ENCODE measurements around the gene TNIK. TPM values are rescaled to one million over a fixed set of nuclear protein-coding genes. Genes with fewer than 3 reads are reported as not detected.

TNIK gene
- total and polyA plus RNA-seq, 2 donors from 2014 or later: 3.6 to 48.9 TPM

GRCh38 chr3:171261487-171261886, 198.7 kb downstream of the TNIK start:
- H3K9me3 ChIP-seq (ENCODE audit: control insufficient read depth in 2 of 3, insufficient read depth in 1 of 3, low read length in 3 of 3): no peaks in the 10 kb centered on the region
- no peaks in the 10 kb centered on the region for H3K4me1 ChIP-seq (ENCODE audit: control insufficient read depth in 2 of 3, insufficient read depth in 2 of 3, low read depth in 1 of 3, low read length in 3 of 3)
- no peak overlapping the region for H3K4me3 ChIP-seq (ENCODE audit: low read length in 3 of 3)
- H3K27ac ChIP-seq (ENCODE audit: low read depth in 2 of 2, low read length in 2 of 2): no peak overlapping the region
- DNase-seq (no peak), FAIRE-seq (no peak)
- intact Hi-C loops (cut with DNase I): no loop called here
- H3K36me3 ChIP-seq (ENCODE audit: control insufficient read depth in 2 of 3, insufficient read depth in 3 of 3, low read length in 3 of 3): no peaks in the 10 kb centered on the region
- no peaks in the 10 kb centered on the region for H3K27me3 ChIP-seq (ENCODE audit: control insufficient read depth, insufficient read depth, low read length)
- H3K9ac ChIP-seq (ENCODE audit: low read length in 3 of 3): no peak overlapping the region
- TF ChIP-seq, protein P1, sequence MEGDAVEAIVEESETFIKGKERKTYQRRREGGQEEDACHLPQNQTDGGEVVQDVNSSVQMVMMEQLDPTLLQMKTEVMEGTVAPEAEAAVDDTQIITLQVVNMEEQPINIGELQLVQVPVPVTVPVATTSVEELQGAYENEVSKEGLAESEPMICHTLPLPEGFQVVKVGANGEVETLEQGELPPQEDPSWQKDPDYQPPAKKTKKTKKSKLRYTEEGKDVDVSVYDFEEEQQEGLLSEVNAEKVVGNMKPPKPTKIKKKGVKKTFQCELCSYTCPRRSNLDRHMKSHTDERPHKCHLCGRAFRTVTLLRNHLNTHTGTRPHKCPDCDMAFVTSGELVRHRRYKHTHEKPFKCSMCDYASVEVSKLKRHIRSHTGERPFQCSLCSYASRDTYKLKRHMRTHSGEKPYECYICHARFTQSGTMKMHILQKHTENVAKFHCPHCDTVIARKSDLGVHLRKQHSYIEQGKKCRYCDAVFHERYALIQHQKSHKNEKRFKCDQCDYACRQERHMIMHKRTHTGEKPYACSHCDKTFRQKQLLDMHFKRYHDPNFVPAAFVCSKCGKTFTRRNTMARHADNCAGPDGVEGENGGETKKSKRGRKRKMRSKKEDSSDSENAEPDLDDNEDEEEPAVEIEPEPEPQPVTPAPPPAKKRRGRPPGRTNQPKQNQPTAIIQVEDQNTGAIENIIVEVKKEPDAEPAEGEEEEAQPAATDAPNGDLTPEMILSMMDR (IDR thresholded peaks at IDR 0.05; ENCODE audit: borderline replicate concordance, extremely low read depth, insufficient read depth): no peak

- DNase-seq (no peak), FAIRE-seq (no peak)
- intact Hi-C loops (cut with DNase I): no loop called here
- H3K9me3 ChIP-seq (ENCODE audit: control insufficient read depth in 2 of 3, insufficient read depth in 1 of 3, low read length in 3 of 3): no peaks in the 10 kb centered on the region
- no peak overlapping the region for H3K9ac ChIP-seq (ENCODE audit: low read length in 3 of 3)
- no peak overlapping the region for H3K27ac ChIP-seq (ENCODE audit: low read depth in 2 of 2, low read length in 2 of 2)
- TF ChIP-seq, protein P1 (IDR thresholded peaks at IDR 0.05; ENCODE audit: borderline replicate concordance, extremely low read depth, insufficient read depth): no peak
- no peaks in the 10 kb centered on the region for H3K4me1 ChIP-seq (ENCODE audit: control insufficient read depth in 2 of 3, insufficient read depth in 2 of 3, low read depth in 1 of 3, low read length in 3 of 3)
- H3K27me3 ChIP-seq (ENCODE audit: control insufficient read depth, insufficient read depth, low read length): no peaks in the 10 kb centered on the region
- H3K36me3 ChIP-seq (ENCODE audit: control insufficient read depth in 2 of 3, insufficient read depth in 3 of 3, low read length in 3 of 3): no peaks in the 10 kb centered on the region
- no peak overlapping the region for H3K4me3 ChIP-seq (ENCODE audit: low read length in 3 of 3)
Observed at GRCh38 chr3:171260899-171261298, 199.3 kb downstream of the TNIK start.

GRCh38 chr3:171260466-171260865, 199.7 kb downstream of the TNIK start:
- Histone ChIP-seq H3K9me3 (ENCODE audit: control insufficient read depth in 2 of 3, insufficient read depth in 1 of 3, low read length in 3 of 3) (no peaks in the 10 kb centered on the region), H3K4me1 (ENCODE audit: control insufficient read depth in 2 of 3, insufficient read depth in 2 of 3, low read depth in 1 of 3, low read length in 3 of 3) (no peaks in the 10 kb centered on the region), H3K27me3 (ENCODE audit: control insufficient read depth, insufficient read depth, low read length) (no peaks in the 10 kb centered on the region), H3K9ac (ENCODE audit: low read length in 3 of 3) (no peak overlapping the region), H3K27ac (ENCODE audit: low read depth in 2 of 2, low read length in 2 of 2) (no peak overlapping the region), H3K36me3 (ENCODE audit: control insufficient read depth in 2 of 3, insufficient read depth in 3 of 3, low read length in 3 of 3) (no peaks in the 10 kb centered on the region), H3K4me3 (ENCODE audit: low read length in 3 of 3) (no peak overlapping the region)
- TF ChIP-seq, protein P1 (IDR thresholded peaks at IDR 0.05; ENCODE audit: borderline replicate concordance, extremely low read depth, insufficient read depth): no peak
- intact Hi-C loops (cut with DNase I): no loop called here
- FAIRE-seq: no peak
- no peak for DNase-seq

DNA sequence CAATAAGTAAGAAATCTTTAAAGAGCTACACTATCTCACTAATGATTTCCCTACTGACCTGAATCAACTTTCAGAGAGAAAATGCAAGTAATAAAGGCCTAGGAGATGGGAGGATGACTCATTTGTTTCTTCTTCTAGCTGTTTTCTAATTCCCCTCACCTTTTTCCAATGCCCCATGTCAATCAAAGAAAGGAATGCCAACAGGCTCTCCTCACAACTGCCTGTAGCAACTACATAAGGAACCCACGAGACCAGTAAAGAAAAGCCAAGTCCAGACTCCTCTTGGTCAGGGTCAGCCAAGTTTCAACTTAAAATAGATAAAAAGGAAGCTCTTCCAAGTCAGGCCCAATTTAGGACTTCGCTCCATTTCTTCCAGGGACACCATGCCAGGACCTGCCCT, 201.9 kb downstream of the TNIK start:
- Histone ChIP-seq H3K9me3 (ENCODE audit: control insufficient read depth in 2 of 3, insufficient read depth in 1 of 3, low read length in 3 of 3) (no peaks in the 10 kb centered on the region), H3K27ac (ENCODE audit: low read depth in 2 of 2, low read length in 2 of 2) (no peak overlapping the region), H3K36me3 (ENCODE audit: control insufficient read depth in 2 of 3, insufficient read depth in 3 of 3, low read length in 3 of 3) (no peaks in the 10 kb centered on the region), H3K4me1 (ENCODE audit: control insufficient read depth in 2 of 3, insufficient read depth in 2 of 3, low read depth in 1 of 3, low read length in 3 of 3) (no peaks in the 10 kb centered on the region), H3K4me3 (ENCODE audit: low read length in 3 of 3) (no peak overlapping the region), H3K27me3 (ENCODE audit: control insufficient read depth, insufficient read depth, low read length) (no peaks in the 10 kb centered on the region), H3K9ac (ENCODE audit: low read length in 3 of 3) (no peak overlapping the region)
- TF ChIP-seq, protein P1 (IDR thresholded peaks at IDR 0.05; ENCODE audit: borderline replicate concordance, extremely low read depth, insufficient read depth): no peak
- intact Hi-C loops (cut with DNase I): no loop called here
- FAIRE-seq (no peak), DNase-seq (no peak)

Data from kidney (tissue), 14 donors.